CD4-positive, alpha-beta T cell treated with Interleukin-12 subunit alpha and Interleukin-12 subunit beta, for 1 hour (primary cell): Measurements from ENCODE around the gene SLC38A1.
A peak's percentile ranks its signal among the peaks of the same experiment; 100 is the strongest.
"Not testable (repeated sequence)": the region's sequence is repeated elsewhere in the genome, so short reads cannot be mapped to it uniquely, and the experiment has no call there.

Experiments used
- DNase-seq: peaks from one replicate; pipeline ENCODE4 v3.0.0-alpha.2; 2020

Gene SLC38A1

DNA sequence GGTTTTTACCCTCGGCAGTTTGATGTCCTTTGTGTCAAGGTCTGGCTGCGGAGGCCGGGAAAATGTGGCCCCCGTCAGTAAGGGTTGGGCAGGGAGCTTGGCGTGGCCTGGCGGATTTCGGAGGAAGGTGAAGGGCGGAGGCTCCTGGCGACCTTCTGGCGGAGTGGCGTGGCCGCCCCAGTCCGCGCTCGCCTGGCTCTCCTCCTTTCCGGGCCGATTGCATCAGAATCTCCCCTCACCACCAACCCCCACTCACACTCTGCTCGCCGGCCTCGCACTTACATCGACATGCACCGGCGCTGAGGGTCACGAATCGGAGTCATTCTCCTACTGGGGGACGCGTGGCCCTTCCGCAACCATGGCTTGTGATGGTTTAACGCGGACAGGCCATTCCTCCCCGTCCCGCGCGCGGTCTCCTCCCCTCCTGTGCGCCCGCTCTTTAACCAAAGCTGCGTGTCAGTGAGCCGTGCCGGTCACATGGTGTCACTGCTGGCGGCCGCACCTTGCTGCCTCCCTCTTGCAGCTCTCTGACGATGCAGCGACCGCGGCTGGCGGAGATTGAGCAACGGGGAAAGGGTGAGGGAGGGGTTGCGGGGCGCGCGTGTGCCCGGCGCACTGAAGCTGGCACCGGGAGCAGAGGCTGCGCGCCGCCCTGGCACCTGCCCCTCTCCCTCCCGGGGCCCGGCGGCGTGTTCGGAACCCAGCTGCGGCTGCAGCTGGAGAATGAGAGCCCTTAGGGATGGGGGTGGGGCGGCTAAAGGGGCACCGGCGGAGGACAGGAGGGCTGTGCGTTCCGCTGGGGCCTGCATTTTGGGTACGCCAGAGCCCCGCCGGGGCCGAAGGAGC is at the start of gene SLC38A1:
Gene SLC38A1, minus strand, starts transcription at position 461 of the 846 bp plus-strand sequence. CDS start 29,243 bp downstream, outside the sequence.
- DNase-seq = peak; percentile 89

DNA sequence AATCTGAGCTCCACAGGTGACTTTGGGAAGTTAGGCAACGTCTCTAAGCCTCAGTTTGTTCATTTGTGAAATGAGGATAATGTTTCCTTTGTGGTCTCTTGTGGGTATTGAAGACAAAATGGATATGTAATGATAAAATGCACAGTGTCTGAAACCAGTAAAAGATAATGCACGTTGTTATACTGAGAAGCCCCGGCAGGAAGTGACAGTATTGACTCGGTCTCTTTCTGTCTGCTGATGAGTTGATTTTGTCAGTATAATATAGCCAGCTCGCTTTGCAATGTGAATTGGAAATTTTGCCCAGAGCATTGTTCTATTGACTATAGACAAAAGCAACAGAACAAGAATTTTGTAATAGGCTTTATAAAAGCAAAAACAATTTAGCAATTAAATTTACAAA is 49.2 kb upstream of the SLC38A1 start:
- no peak for DNase-seq

DNA sequence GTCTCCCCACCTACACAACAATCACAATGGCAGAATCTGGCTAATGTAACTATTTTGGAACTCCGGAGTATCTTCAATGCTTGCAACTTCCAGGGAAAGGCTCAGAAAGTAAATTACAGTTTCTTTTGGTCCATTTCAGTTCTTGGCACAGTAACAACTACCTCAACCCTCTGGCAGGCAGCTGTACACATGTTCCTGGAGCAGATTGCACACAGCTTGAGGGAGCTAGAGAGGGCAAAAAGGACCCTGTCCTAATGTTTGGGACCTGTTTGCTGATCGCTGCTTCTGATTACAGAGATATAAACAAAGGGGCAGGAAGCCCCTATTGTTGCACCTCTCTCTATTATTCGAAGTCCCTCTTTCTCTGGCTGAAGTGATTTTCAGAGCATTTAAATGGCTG is 35.2 kb upstream of the SLC38A1 start:
- DNase-seq = no peak

DNA sequence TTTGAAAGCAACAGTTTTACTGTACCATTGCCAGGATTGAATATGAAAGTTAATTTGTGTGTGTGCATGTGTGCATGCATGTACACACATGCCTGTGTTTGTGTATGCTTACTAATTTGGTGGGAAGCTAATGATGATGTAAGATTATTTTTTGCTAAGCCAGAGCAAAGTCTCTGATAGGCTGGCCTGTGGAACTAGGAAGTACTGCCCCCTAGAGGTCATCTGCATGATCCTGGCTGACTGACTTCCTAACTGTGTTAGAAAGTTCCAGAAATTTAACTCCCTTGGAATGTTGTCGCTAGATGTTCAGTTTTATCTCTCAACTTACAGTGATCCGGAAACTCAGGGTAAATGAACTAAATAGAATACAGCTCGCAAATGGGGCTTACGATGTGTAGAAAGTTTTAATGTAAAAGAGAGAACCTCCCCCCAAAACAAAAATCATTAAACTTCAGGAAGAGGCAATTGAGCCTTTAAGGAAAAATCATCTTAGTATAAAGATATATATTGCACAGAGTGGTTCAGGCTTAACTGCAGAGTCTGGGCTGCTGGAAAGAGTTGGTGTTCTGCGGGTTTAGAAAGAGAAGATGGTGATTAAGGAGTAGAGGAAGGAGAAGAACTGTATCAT is 34.3 kb upstream of the SLC38A1 start:
- peak; percentile 74 for DNase-seq

DNA sequence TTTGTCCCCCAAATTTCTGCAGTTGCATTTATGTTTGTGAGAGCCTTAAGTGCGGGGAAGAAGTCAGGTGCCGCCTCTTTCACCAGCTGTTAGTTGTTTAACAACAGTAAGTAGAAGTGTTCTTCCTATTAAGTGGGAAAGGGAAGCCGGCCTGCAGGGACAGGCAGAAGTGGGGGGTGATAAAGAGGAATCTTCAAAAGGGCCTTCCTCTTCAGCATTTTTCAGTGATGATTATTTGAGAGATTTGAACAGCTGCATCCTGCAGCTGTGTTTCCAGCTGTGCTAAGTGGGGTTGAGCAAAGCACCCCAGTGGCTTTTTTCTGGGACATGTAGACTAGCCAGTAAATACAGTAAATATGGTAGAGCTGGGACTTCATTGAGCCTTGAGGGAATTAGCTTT is 32.1 kb upstream of the SLC38A1 start:
- DNase-seq = no peak

DNA sequence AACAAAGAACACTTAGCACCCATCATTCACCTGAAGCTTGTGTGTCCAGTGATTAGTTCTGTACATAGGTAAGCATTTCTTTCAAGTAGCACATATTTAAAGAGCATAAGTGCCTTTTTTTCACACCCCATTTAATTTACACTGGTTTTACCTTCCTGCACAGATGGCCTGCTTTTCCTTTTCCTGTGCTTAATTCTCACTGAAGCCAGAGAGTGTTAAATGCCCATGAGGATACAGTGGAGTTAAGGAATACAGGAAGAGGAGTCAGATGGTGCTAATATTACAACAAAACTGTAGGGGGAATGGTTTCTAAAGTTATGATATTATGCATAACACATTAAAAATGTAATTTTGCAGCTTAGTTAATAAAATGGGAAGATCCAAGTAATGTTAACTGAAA is 31.0 kb upstream of the SLC38A1 start:
- no peak for DNase-seq

DNA sequence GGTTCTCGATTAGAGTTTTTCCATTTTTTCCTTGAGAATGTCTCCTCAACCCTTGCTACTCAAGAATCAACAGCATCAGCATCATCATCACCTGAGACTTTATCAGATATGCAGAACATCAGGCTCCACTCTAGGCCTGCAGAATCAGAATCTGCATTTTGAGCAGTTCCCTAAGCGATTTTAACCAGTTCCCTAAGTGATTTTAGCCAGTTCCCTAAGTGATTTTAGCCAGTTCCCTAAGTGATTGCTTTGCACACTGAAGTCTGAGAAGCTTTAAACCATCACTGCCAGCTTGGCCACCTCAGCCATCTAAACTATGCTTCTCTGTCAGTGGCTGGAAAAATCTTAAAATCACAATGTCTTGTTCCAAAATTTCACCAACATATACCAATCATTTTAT is 29.4 kb upstream of the SLC38A1 start:
- DNase-seq = no peak

DNA sequence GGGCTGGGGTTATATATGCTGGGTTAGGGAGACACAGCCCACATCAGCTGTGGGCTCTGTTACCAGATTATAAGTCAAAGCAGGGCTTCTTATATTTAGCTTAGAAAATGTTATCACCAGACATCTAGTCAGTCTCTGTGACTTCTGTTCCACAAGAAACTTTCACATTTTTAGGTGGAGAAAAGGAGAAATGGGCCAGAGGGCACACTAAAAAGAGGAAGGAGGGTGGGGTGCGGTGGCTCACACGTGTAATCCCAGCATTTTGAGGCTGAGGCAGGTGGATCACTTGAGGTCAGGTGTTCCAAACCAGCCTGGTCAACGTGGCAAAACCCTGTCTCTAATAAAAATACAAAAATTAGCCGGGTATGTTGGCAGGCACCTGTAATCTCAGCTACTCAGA is 28.0 kb upstream of the SLC38A1 start:
- no peak for DNase-seq

DNA sequence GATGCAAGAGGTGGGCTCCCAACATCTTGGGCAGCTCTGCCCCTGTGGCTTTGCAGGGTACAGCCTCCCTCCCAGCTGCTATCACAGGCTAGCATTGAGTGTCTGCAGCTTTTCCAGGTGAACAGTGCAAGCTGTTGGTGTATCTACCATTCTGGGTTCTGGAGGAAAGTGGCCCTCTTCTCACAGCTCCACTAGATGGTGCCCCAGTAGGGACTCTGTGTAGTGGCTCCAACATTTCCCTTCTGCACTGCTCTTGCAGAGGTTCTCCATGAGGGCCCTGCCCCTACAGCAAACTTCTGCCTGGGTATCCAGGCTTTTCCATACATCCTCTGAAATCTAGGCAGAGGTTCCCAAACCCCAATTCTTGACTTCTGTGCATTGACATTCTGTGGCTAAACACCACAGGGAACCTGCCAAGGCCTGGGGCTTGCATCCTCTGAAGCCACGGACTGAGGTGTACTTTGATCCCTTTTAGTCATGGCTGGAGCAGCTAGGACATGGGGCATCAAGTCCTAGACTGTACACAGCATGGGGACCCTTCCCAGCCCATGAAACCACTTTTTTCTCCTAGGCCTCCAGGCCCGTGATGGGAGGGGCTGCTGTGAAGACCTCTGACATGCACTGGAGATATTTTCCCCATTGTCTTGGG is 24.0 kb upstream of the SLC38A1 start:
- no peak for DNase-seq

DNA sequence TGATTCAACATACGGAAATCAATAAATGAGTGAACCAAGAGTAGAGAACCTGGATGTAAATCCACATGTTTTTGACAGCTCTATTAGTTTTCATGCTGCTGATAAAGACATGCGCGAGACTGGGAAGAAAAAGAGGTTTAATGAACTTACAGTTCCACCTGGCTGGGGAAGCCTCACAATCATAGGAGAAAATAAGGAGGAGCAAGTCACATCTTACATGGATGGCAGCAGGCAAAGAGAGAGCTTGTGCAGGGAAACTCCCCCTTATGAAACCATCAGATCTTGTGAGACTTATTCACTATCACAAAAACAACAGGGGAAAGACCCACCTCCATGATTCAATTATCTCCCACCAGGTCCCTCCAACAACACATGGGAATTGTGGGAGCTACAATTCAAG is 23.1 kb upstream of the SLC38A1 start:
- DNase-seq = not testable (repeated sequence)

DNA sequence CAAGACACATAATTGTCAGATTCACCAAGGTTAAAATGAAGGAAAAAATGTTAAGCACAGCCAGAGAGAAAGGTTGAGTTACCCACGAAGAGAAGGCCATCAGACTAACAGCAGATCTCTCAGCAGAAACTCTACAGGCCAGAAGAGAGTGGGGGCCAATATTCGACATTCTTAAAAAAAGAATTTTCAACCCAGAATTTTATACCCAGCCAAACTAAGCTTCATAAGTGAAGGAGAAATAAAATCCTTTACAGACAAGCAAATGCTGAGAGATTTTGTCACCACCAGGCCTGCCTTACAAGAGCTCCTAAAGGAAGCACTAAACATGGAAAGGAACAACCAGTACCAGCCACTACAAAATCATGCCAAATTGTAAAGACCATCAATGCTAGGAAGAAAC is 16.3 kb upstream of the SLC38A1 start:
- not testable (repeated sequence) for DNase-seq

DNA sequence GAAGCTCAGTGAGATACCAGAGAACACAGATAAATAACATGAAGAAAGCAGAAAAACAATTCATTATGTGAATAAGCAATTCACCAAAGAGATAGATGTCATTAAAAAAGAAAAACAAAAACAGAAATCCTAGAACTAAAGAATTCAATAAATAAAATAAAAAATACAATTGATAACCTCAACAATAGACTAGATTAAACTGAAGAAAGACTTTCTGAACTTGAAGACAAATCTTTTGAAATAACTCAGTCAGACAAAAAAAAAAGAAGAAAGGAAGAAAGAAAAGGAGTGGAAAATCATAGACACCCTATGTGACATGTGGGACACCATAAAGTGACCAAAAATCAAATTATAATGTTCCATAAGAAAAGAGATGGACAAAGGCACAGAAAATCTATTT is 14.0 kb upstream of the SLC38A1 start:
- no peak for DNase-seq

DNA sequence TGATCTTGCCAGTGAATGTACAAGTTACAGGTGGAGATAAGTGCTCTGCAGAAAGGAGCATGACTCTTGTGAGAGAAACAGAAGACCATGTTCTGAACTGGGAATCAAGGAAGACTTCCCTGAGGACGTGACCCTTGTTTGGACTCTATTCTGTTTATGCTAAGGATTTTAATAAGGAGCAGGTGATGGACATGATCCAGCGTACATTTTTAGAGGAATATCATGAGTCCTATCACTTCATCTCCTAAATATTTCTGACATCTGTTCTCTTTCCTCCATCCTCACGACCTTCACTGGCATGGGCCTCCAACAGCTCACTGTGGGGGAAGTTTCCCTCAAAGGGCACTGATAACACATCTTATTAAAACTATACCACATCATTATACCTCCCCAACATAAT is 7.9 kb upstream of the SLC38A1 start:
- no peak for DNase-seq

DNA sequence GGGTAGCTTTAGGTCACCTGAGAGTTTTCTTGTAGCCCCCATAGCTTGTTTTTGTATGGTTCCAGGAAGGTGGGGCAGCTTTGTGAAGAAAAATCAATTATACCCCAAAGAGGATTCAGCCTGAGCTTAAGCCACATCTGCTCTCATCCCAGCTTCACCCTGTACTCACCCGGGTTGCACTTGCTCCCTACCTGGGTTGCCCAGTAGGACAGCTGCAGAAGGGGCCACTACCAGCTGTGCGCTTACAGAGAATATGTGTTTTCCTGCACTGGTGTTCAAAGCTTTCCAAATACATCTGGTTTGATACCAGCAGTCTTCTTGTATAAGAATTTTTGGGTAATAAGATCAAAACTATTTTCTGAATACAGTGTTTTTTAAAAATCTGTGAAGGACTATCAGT is 3.0 kb upstream of the SLC38A1 start:
- DNase-seq = no peak

DNA sequence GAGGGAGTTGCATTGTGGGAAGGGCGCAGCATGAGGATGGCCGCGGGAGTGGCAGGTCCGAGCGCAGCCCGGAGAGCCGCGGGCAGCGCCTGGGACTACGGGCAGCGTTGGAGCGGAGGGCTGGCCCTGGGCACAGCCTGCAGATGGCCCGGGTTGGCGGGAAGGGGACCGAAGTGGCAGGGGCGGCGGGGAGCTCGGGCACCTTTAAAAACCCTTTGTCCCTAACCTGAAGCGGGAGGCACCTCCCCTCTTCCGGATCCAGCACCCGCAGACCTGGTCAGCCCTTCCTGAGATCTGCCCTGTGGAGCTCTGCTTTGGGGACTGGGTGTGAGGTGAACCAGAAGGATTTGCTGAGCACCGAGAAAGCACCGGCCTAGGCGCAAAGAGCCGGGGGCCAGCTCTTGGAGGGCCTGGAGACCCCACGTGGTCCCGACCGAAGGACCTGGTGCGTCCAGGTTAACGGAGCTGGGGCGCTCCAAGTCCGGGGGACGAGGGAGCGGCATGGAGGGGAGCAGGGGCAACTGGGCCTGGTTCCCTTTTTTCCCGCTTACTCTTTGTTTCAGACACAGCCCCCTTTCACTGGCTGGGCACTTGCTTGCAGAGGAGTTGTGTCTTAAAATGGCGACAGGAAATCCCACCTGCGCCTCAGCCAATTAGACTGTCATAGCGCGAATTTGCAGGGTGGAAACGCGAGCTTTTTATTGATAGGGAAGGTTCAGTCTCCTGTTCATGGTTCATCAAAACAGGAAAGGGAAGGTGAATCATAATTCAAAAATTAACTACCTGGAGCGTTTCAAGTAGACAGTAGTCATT is 792 bp upstream of the SLC38A1 start:
- peak; percentile 75 for DNase-seq

DNA sequence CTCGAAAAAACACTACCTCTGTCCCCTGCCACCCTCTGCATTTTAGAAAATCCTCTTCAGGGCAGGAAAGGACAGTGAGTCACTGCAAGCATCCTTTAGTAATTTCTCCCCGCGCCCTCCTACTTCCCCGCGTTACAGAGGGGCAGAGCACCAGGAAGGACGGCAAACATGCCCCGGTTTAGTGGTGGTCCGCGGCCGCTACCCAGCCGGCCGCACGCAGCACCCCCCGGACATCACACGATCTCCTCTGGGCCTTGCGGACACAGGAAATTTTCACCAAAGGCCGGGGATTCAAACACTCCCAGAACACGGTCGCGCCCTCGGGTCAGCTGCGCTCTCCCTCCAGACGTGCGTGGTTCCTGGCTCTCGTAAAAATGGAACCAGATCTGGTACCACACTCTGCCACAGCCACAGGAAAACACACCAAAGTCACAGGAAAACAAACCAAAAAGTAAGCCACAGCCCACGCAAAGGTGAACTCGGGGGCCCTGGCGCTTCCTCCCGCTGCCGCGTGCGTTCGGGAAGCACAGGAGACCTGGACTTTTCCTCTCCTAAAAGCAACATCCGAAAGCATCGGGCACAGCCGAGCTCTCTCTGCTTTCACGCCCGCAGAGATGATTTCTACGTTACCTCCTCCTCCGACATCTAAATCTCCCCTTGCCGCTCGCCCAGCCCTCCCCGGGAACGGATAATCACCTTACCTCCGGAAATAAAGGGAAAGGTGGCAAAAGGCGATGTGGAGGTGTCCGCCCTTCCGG is 839 bp downstream of the SLC38A1 start:
- DNase-seq = peak; percentile 57

DNA sequence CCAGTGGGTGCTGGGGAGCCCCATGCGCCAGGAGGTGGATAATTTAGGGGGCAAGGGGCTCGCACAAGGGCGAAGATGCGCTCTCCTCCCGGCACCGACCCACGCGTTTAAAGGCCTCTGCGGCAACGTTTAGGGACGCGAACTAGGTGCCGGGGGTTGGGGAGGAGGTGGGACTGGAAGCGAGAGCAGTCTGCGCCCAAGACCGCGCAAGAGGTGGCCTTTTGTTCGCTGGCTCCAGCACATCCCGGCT is 1.3 kb downstream of the SLC38A1 start:
- DNase-seq = peak; percentile 41

DNA sequence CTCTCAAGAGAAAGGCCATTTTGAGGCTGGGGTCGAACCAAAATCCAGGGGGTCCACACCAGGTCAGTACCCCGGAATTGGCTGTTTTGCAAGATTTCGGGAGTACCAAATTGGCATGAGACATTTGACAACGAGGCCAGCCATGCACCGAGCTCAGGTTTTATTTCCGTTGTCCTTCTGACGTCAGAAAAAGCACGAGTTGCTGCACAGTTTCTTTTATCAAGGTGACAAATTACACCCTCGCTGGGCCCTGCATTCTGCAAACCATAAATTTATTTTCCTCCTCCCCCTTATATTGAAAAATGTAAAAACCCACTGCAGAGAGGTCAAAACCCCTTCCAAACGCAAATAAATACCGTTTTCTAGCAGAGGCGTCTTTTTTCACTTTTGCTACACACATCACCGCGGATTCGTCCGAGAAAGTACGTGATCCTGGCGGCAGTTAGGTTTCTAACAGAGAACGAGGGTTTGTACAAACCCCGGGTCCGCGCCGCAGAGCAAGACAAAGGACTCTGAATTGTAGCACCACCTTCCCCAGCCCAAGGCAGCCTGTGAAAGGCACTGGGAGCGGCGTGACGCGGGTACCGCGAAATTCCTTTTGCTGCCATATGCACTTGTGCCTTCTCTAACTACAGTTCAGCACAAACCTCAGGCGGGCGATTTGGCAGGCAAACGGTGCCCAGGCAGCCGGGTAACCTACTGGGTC is 1.8 kb downstream of the SLC38A1 start:
- DNase-seq = peak; percentile 78

DNA sequence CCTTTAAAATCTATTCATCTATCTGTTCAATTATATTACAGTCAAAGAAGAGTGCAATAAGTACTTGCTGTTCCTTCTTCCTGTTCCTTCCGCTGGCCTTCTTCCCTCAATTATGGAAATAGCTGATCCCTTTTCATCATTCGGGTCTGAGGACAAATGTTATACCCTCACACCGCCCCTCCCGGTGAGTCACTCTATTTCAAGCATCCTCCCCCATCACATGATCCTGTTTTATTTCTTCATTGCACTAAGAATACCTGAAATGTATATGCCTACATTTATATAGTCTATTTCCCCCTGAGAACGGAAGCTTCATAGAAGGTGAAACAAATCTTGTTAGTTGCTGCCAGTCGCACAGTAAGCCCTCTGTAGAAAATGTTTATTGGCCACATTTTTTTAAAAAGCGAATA is 2.5 kb downstream of the SLC38A1 start:
- DNase-seq = peak; percentile 64

DNA sequence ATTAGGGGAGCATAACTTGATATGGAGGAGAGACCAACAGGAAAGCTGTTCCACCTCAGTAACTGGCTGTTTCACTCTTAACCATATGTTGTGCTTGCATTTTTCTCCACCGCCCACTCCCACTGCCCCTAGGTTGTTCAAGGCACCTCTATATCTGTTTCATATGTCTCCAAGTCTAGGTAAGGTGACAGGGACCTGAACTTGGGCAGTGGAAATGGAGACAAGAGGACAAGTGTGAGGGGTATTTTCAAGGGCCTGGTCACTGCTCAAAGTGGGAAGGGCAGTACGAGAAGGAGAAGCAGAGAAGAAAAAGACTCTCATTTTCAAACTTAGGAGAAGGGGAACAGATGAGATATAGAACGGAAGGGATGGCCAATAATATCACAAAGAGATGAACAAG is 3.1 kb downstream of the SLC38A1 start:
- DNase-seq = no peak

DNA sequence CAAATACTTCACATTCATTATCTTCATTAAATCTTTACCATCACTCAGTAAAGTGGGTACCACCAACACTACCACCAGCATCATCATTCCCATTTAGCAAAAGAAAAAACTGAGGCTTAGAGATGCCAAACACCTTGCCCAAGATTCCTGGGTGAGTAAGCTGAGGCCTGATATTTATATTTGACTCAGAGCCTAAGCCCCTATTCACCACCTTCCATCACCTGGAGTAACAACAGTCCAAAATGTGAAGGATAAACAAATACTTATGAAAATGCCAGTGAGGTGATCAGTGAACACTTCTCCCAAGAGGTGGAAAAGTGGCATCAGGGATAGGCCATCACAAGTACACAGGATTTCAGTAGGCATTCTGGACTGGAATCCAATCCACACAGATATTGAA is 3.7 kb downstream of the SLC38A1 start:
- DNase-seq = no peak

DNA sequence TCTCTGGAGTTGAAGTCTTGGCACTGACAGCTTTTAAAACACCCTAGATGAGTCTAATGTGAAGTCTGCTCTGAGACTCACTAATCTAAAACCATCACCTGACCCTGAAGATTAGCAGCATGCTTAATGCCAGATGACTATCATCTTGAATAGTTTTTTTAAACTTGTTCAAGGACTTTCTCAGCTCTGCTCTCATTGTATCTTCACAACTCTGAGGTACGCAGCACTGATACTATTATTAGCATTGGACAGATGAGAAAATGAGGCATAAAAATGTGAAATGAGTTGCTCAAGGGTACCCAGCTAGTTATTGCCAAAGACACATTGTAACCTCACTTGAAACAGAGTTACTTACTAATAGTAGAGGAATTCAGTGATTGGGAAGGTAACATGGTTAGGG is 4.8 kb downstream of the SLC38A1 start:
- no peak for DNase-seq
